ENCODE measurements around the gene ZDHHC3. TPM values are rescaled to one million over a fixed set of nuclear protein-coding genes. Genes with fewer than 3 reads are reported as not detected.

Gene ZDHHC3
- total RNA-seq, 2 donors from 2014 or later, result 63.7 to 69.7 TPM

GRCh38 chr3:44896440-44896839 lies 79.5 kb downstream of the ZDHHC3 start:
- H3K27ac Mint-ChIP-seq, result no peak overlapping the region
- TF ChIP-seq CTCF (conservative IDR thresholded peaks at IDR 0.05), result no peak
- DNase-seq, result no peak
- Histone ChIP-seq H3K4me1 (ENCODE audit: control insufficient read depth, insufficient read depth, low read length) (no peaks in the 10 kb centered on the region), H3K9me3 (ENCODE audit: control insufficient read depth, low read length) (no peaks in the 10 kb centered on the region), H3K27ac (ENCODE audit: low read depth, low read length) (no peak overlapping the region), H3K9ac (ENCODE audit: extremely low read depth, low read length, poor library complexity, severe bottlenecking) (no peak overlapping the region), H3K27me3 (ENCODE audit: control insufficient read depth, insufficient read depth, low read length, poor library complexity, severe bottlenecking) (no peaks in the 10 kb centered on the region), H3K4me3 (ENCODE audit: low read length) (no peak overlapping the region), H3K36me3 (ENCODE audit: control insufficient read depth, insufficient read depth, low read length) (no peaks in the 10 kb centered on the region)
- no peaks in the 10 kb centered on the region for H3K9me3 Mint-ChIP-seq
- WGBS, 2 experiments (ENCODE audit: insufficient coverage in 1 of 2, insufficient read length in 1 of 2), result 73 to 86% methylated on average over 2 of the region's 2 CpGs
- no peaks in the 10 kb centered on the region for H3K36me3 Mint-ChIP-seq (ENCODE audit: low read depth)
- H3K4me3 Mint-ChIP-seq, result no peak overlapping the region
- H3K27me3 Mint-ChIP-seq (ENCODE audit: insufficient read depth), result no peaks in the 10 kb centered on the region
- H3K4me1 Mint-ChIP-seq, result no peaks in the 10 kb centered on the region

DNA sequence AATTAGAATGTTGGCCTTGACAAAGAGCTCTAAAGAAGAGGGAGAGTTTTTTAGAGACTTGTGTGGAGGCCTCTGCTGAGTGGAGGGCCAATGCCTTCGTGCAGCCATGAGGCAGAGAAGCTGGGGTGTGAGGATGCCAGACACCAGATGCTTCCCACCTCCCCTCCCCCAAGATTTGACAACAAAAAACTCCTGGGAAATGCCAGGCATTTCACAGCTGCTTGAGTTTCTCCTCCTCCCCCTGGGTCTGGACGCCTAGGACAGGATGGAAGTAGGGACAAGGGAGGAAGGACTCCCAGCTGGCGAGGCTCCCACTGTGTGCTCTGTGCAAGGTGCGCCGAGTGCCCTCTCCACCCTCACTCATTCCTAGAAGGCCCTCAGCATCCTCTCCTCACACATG lies 81.5 kb downstream of the ZDHHC3 start:
- peak; percentile 89 for DNase-seq
- no peak for TF ChIP-seq CTCF (conservative IDR thresholded peaks at IDR 0.05)
- no peaks in the 10 kb centered on the region for H3K27me3 Mint-ChIP-seq (ENCODE audit: insufficient read depth)
- Histone ChIP-seq H3K27me3 (ENCODE audit: control insufficient read depth, insufficient read depth, low read length, poor library complexity, severe bottlenecking) (no peaks in the 10 kb centered on the region), H3K4me1 (ENCODE audit: control insufficient read depth, insufficient read depth, low read length) (no peaks in the 10 kb centered on the region), H3K9ac (ENCODE audit: extremely low read depth, low read length, poor library complexity, severe bottlenecking) (no peak overlapping the region), H3K27ac (ENCODE audit: low read depth, low read length) (no peak overlapping the region), H3K9me3 (ENCODE audit: control insufficient read depth, low read length) (no peaks in the 10 kb centered on the region), H3K36me3 (ENCODE audit: control insufficient read depth, insufficient read depth, low read length) (no peaks in the 10 kb centered on the region), H3K4me3 (ENCODE audit: low read length) (no peak overlapping the region)
- H3K9me3 Mint-ChIP-seq, result no peaks in the 10 kb centered on the region
- WGBS, 2 experiments (ENCODE audit: insufficient coverage in 1 of 2, insufficient read length in 1 of 2), result 40 to 60% methylated on average over 1 to 4 of the region's 5 CpGs
- H3K36me3 Mint-ChIP-seq (ENCODE audit: low read depth), result no peaks in the 10 kb centered on the region
- H3K27ac Mint-ChIP-seq, result peak overlapping the region; percentile 39
- H3K4me1 Mint-ChIP-seq, result no peaks in the 10 kb centered on the region
- no peak overlapping the region for H3K4me3 Mint-ChIP-seq

GRCh38 chr3:44893097-44893496 lies 82.9 kb downstream of the ZDHHC3 start:
- H3K9ac ChIP-seq (ENCODE audit: extremely low read depth, low read length, poor library complexity, severe bottlenecking), result no peak overlapping the region
- no peak overlapping the region for H3K4me3 Mint-ChIP-seq

More at GRCh38 chr3:44893097-44893496, 82.9 kb downstream of the ZDHHC3 start:
- H3K36me3 ChIP-seq (ENCODE audit: control insufficient read depth, insufficient read depth, low read length), result no peaks in the 10 kb centered on the region
- no peaks in the 10 kb centered on the region for H3K9me3 ChIP-seq (ENCODE audit: control insufficient read depth, low read length)
- no peak overlapping the region for H3K27ac Mint-ChIP-seq
- H3K27me3 Mint-ChIP-seq (ENCODE audit: insufficient read depth), result no peaks in the 10 kb centered on the region
- no peaks in the 10 kb centered on the region for H3K9me3 Mint-ChIP-seq
- no peaks in the 10 kb centered on the region for H3K36me3 Mint-ChIP-seq (ENCODE audit: low read depth)
- no peaks in the 10 kb centered on the region for H3K4me1 Mint-ChIP-seq
- 95% methylated on average over 2 of the region's 2 CpGs; no CpG with 5 or more reads in 1 of the 2 experiments for WGBS, 2 experiments (ENCODE audit: insufficient coverage in 1 of 2, insufficient read length in 1 of 2)
- H3K27ac ChIP-seq (ENCODE audit: low read depth, low read length), result no peak overlapping the region
- H3K4me1 ChIP-seq (ENCODE audit: control insufficient read depth, insufficient read depth, low read length), result no peaks in the 10 kb centered on the region
- H3K27me3 ChIP-seq (ENCODE audit: control insufficient read depth, insufficient read depth, low read length, poor library complexity, severe bottlenecking), result no peaks in the 10 kb centered on the region
- no peak for DNase-seq
- TF ChIP-seq CTCF (conservative IDR thresholded peaks at IDR 0.05), result no peak
- no peak overlapping the region for H3K4me3 ChIP-seq (ENCODE audit: low read length)

Measured in endodermal cell (in vitro differentiated cells).